ENCODE results near the gene PDGFA. TPM values are rescaled to one million over a fixed set of nuclear protein-coding genes. Genes with fewer than 3 reads are reported as not detected.

Gene PDGFA
- total and polyA plus RNA-seq, 7 donors = 9.1 to 30.4 (median 15.9) TPM

DNA sequence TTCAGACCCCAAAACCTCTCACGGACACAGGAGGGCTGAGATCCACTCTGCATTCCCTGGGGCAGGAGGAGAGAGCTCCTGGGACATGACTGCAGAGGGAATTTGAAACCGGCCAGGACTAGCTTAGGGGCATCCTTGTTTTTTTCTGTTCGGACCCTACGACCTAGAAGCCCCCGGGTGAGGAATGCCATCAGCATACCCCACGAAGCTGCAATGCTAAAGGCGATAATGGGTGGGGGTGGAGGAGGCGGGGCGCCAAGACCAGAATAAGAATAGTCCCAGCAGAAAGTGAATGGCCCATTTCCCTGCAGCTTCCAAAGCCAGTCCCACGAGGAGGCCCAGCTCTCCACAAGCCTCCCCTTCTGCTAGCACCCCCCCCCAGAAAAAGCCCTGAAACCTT, 4.0 kb downstream of the PDGFA start:
- ATAC-seq (no peak), DNase-seq (no peak)
- 76 to 83% (median 80%) methylated on average over 10 of the region's 10 CpGs for WGBS, 3 donors
- H3K4me3 ChIP-seq = no peak overlapping the region
- H3K27ac ChIP-seq = peak overlapping the region; percentile 5
- H3K27me3 ChIP-seq (ENCODE audit: insufficient read depth in 3 of 3, low read length in 2 of 3) = no peaks in the 10 kb centered on the region
- H3K4me1 ChIP-seq = peaks cover 36% of the 10 kb centered on the region
- peaks cover 0 to 14% of the 10 kb centered on the region in 2 donors for H3K36me3 ChIP-seq (ENCODE audit: insufficient read depth in 1 of 2, low read depth in 1 of 2)
- TF ChIP-seq, protein P1, sequence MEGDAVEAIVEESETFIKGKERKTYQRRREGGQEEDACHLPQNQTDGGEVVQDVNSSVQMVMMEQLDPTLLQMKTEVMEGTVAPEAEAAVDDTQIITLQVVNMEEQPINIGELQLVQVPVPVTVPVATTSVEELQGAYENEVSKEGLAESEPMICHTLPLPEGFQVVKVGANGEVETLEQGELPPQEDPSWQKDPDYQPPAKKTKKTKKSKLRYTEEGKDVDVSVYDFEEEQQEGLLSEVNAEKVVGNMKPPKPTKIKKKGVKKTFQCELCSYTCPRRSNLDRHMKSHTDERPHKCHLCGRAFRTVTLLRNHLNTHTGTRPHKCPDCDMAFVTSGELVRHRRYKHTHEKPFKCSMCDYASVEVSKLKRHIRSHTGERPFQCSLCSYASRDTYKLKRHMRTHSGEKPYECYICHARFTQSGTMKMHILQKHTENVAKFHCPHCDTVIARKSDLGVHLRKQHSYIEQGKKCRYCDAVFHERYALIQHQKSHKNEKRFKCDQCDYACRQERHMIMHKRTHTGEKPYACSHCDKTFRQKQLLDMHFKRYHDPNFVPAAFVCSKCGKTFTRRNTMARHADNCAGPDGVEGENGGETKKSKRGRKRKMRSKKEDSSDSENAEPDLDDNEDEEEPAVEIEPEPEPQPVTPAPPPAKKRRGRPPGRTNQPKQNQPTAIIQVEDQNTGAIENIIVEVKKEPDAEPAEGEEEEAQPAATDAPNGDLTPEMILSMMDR (IDR thresholded peaks at IDR 0.05) = no peak
- intact Hi-C loops (cut with DNase I) = loop anchor here (5.0 kb wide), 2 partner anchors 73 to 183 kb away; no protein-coding TSS in a partner anchor
- H3K9me3 ChIP-seq = no peaks in the 10 kb centered on the region

DNA sequence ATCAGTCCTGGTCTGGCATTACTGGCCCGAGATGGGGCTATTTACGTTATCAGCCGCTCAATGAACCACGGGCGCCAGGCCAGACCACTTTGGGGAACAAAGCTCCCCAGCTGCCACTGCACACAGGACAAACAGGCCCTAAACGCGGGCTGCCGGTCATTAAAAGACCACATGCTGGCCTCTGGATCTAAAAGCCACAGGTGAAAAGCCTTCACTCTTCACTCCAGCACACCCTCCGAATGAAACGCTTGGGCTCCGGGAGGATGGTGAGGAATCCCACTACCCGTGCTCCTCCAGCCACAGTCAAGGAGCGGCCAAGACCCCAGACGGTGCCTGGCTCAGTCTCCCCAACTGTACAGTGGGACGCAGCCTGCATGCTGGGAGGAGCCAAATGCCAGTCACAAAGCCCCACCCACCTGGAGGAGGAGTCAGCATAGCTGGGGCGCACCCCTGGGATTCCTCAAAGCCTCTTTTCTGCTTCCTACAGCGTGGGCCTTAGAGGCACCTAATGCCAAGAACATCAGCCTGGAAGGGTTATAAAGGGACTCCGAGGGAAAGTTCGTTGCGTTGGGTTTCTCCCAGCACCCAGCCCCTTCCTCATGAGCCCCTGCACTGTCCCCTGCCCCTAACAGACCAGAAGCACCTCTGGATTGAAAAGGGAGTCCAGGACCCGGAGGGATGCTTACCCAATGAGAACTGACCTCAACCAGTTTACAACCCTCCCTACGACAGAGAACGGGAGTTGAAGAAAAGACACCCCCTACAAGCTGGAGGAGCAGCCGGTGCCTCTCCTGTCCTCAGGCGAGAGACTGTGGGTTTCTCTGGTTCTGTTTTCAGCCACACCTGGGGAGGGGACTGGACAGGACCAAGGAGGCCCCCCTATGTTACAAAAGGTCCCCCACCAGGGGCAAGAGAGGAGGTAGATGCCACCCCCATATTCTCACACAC, 4.7 kb downstream of the PDGFA start:
- Histone ChIP-seq H3K9me3 (no peaks in the 10 kb centered on the region), H3K27ac (peak overlapping the region; percentile 58), H3K27me3 (ENCODE audit: insufficient read depth in 3 of 3, low read length in 2 of 3) (no peaks in the 10 kb centered on the region), H3K4me1 (peaks cover 32% of the 10 kb centered on the region), H3K4me3 (peak overlapping the region; percentile 15), H3K36me3 (ENCODE audit: insufficient read depth in 1 of 2, low read depth in 1 of 2) (peaks cover 0 to 18% of the 10 kb centered on the region in 2 donors)
- WGBS, 3 donors = 62 to 76% (median 64%) methylated on average over 25 of the region's 25 CpGs
- TF ChIP-seq, protein P1 (IDR thresholded peaks at IDR 0.05) = no peak
- intact Hi-C loops (cut with DNase I) = loop anchor here (5.0 kb wide), 2 partner anchors 73 to 183 kb away; no protein-coding TSS in a partner anchor
- ATAC-seq (no peak), DNase-seq (no peak)

DNA sequence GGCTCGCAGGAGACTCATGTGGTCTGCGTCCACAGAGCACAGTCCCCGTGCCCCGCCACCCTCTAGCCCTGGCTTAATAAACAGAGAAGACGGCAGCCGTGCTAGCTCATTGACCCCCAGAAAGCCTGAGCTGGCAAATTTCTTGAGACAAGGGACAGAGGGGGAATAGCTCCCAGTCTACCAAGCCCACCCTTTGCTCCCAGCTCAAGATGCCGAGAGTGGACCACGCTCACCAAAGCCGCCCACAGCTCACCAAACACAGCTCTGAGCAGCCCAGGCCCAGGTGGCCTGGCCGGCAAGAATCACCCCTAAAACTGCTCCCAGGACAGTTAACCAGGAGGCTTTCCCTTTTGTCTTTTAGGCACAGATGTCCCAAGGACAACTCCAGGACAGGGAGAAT, 5.4 kb downstream of the PDGFA start:
- Histone ChIP-seq H3K36me3 (ENCODE audit: insufficient read depth in 1 of 2, low read depth in 1 of 2) (peaks cover 0 to 25% of the 10 kb centered on the region in 2 donors), H3K4me3 (peak overlapping the region; percentile 15), H3K9me3 (no peaks in the 10 kb centered on the region), H3K27me3 (ENCODE audit: insufficient read depth in 3 of 3, low read length in 2 of 3) (no peaks in the 10 kb centered on the region), H3K4me1 (peaks cover 32% of the 10 kb centered on the region), H3K27ac (peak overlapping the region; percentile 58)
- WGBS, 3 donors = 85 to 88% (median 87%) methylated on average over 10 of the region's 10 CpGs
- no peak for DNase-seq
- ATAC-seq = no peak
- TF ChIP-seq, protein P1 (IDR thresholded peaks at IDR 0.05) = no peak
- intact Hi-C loops (cut with DNase I) = no loop called here

DNA sequence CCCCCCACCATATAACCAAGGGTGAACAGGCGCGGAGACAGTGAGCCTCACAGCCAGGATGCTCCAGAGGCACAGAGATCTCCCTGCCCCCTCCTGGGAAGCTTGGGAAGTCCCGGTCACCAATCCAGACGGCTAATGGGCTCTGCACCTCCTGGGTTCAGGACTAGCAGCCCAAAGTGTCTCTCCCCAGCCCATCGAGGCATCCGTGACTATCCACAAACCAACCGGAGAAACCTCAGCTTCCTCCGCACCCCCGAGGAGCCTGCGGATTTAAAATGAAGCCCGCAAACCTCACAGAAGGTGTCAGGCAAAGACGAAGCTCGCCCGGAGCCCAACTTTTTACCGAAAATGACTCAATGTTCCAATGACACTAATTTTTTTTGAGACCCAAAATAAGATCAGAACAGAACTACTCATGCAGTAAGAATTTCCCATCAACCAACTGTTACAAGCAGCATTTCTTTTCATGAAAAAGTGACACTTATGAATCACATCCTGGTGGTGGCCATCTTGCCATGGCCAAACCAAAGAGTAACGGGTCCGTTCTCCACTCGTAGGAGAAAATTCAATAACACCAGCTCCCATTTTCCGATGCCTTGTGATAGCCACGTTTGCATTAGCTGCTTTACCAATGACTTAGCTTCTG, 6.0 kb downstream of the PDGFA start:
- Histone ChIP-seq H3K27me3 (ENCODE audit: insufficient read depth in 3 of 3, low read length in 2 of 3) (no peaks in the 10 kb centered on the region), H3K36me3 (ENCODE audit: insufficient read depth in 1 of 2, low read depth in 1 of 2) (peaks cover 0 to 31% of the 10 kb centered on the region in 2 donors), H3K4me1 (peaks cover 32% of the 10 kb centered on the region), H3K4me3 (no peak overlapping the region), H3K9me3 (no peaks in the 10 kb centered on the region), H3K27ac (peak overlapping the region; percentile 58)
- no peak for DNase-seq
- TF ChIP-seq, protein P1 (IDR thresholded peaks at IDR 0.05) = no peak
- intact Hi-C loops (cut with DNase I) = no loop called here
- 82 to 88% (median 85%) methylated on average over 20 of the region's 20 CpGs for WGBS, 3 donors
- ATAC-seq = no peak
